OCI-LY1 (cell line): ENCODE measurements around the gene FNBP1.

Source experiments
- CTCF ChIP-seq: fragments of 200-600 bp; sonication (generic), shearing (Covaris generic); IDR thresholded peaks from 2 replicates; pipeline ENCODE4 v1.5.1; 2017; ENCODE audit warnings: mild to moderate bottlenecking, antibody characterized with exemption, low read length, moderate library complexity, mixed read lengths
- EZH2 ChIP-seq: fragments of 200-600 bp; sonication (generic), shearing (Covaris generic); IDR thresholded peaks from 2 replicates; pipeline ENCODE4 v1.8.0; 2017; ENCODE audit warnings: borderline replicate concordance, mixed run types, mild to moderate bottlenecking, antibody characterized with exemption, low read length, moderate library complexity, mixed read lengths

- no peak for TF ChIP-seq EZH2
- no peak for TF ChIP-seq CTCF
These were observed 106.8 kb downstream of the FNBP1 start for GRCh38 chr9:129936222-129936621.
